ENCODE measurements around the gene TMEM131L.
"Not testable (repeated sequence)": the region's sequence is repeated elsewhere in the genome, so short reads cannot be mapped to it uniquely, and the experiment has no call there.

The TMEM131L gene

GRCh38 chr4:153499005-153499404 lies 32.8 kb downstream of the TMEM131L start:
- H3K36me3 Mint-ChIP-seq (ENCODE audit: low read depth), result peaks cover 5% of the 10 kb centered on the region
- H3K4me1 Mint-ChIP-seq, result peaks cover 78% of the 10 kb centered on the region
- H3K4me3 Mint-ChIP-seq, result no peak overlapping the region
- no peaks in the 10 kb centered on the region for H3K27me3 Mint-ChIP-seq (ENCODE audit: low read depth)
- TF ChIP-seq, protein P1, sequence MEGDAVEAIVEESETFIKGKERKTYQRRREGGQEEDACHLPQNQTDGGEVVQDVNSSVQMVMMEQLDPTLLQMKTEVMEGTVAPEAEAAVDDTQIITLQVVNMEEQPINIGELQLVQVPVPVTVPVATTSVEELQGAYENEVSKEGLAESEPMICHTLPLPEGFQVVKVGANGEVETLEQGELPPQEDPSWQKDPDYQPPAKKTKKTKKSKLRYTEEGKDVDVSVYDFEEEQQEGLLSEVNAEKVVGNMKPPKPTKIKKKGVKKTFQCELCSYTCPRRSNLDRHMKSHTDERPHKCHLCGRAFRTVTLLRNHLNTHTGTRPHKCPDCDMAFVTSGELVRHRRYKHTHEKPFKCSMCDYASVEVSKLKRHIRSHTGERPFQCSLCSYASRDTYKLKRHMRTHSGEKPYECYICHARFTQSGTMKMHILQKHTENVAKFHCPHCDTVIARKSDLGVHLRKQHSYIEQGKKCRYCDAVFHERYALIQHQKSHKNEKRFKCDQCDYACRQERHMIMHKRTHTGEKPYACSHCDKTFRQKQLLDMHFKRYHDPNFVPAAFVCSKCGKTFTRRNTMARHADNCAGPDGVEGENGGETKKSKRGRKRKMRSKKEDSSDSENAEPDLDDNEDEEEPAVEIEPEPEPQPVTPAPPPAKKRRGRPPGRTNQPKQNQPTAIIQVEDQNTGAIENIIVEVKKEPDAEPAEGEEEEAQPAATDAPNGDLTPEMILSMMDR (IDR thresholded peaks at IDR 0.05; ENCODE audit: unreplicated experiment in 3 of 3), result no peak
- H3K27ac Mint-ChIP-seq, result peak overlapping the region; percentile 85 to 98 (median 90)
- H3K9me3 Mint-ChIP-seq, result no peaks in the 10 kb centered on the region

GRCh38 chr4:153501578-153501977 lies 35.4 kb downstream of the TMEM131L start:
- TF ChIP-seq, protein P1 (IDR thresholded peaks at IDR 0.05; ENCODE audit: unreplicated experiment in 3 of 3), result no peak
- Mint-ChIP-seq H3K4me3 (no peak overlapping the region), H3K4me1 (peaks cover 55% of the 10 kb centered on the region), H3K27me3 (ENCODE audit: low read depth) (no peaks in the 10 kb centered on the region), H3K27ac (peak overlapping the region in 1 of 3 experiments; percentile 20), H3K9me3 (no peaks in the 10 kb centered on the region), H3K36me3 (ENCODE audit: low read depth) (peaks cover 16% of the 10 kb centered on the region)

DNA sequence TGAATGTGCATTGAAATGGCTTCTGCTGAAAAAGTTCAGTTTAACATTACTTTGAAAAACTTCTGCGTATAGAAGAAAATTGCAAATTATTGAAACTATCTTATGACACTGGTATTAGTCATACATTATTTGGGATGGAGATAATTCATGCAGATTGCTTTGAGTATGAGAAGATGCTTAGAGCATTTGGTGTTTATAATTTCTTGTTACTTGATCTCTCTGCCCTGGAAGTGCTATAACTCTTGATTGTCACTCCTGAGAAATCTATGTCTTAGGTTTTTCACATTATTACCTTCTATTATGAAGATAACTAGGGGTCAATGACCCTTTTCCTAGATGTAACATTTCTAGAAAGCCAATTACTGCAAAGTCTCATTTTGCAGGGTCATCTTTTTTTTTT lies 36.4 kb downstream of the TMEM131L start:
- Mint-ChIP-seq H3K9me3 (no peaks in the 10 kb centered on the region), H3K4me1 (peaks cover 55% of the 10 kb centered on the region), H3K36me3 (ENCODE audit: low read depth) (peaks cover 19% of the 10 kb centered on the region), H3K27ac (peak overlapping the region in 1 of 3 experiments; percentile 2), H3K4me3 (no peak overlapping the region), H3K27me3 (ENCODE audit: low read depth) (no peaks in the 10 kb centered on the region)
- TF ChIP-seq, protein P1 (IDR thresholded peaks at IDR 0.05; ENCODE audit: unreplicated experiment in 3 of 3), result no peak

- TF ChIP-seq, protein P1 (IDR thresholded peaks at IDR 0.05; ENCODE audit: unreplicated experiment in 3 of 3), result no peak
These were observed 40.5 kb downstream of the TMEM131L start for GRCh38 chr4:153506341-153507309.

DNA sequence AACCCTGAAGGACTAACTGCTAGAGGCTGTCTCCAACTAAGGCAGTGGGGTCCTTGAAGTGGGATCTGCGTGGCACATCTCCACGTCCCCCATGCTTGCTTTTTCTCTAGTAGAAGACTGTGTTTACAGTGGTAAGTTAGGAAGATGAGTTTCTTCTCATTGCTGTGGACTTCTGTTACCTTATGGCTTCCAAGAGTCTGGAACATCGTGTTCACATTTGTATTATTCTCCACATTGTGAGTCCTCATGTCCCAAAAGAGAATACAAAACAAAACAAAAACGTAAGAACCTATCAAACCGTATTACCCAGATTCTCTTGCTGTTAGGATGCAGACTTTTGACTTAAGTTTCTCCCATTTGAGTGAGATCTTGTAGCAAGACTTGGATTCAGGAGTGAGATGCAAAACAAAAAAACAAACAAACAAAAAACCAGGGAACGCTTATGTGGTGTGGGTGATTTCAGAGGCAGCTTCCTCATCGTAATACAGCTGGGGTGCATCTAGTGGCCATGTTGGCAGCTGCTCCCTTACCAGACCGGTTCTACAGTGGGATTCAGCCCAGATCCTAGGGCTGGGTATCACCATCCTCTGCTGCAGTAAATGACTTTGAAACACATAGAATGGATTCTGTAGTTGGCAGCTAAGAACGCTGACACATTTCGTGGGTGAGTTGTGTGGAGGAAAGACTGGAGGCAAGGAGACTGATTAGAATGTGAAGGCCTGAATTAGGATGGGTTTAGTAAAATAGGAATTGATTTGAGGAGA lies 41.3 kb downstream of the TMEM131L start:
- Mint-ChIP-seq H3K4me1 (peaks cover 50% of the 10 kb centered on the region), H3K27ac (peak overlapping the region in 2 of 3 experiments; percentile 14 to 49), H3K36me3 (ENCODE audit: low read depth) (peaks cover 33% of the 10 kb centered on the region), H3K9me3 (no peaks in the 10 kb centered on the region), H3K4me3 (no peak overlapping the region), H3K27me3 (ENCODE audit: low read depth) (no peaks in the 10 kb centered on the region)
- TF ChIP-seq, protein P1 (IDR thresholded peaks at IDR 0.05; ENCODE audit: unreplicated experiment in 3 of 3), result no peak

More at GRCh38 chr4:153506341-153507309, 40.5 kb downstream of the TMEM131L start:
- Mint-ChIP-seq H3K4me1 (peaks cover 45% of the 10 kb centered on the region), H3K27ac (peak overlapping the region in 1 of 3 experiments; percentile 49), H3K9me3 (no peaks in the 10 kb centered on the region), H3K27me3 (ENCODE audit: low read depth) (no peaks in the 10 kb centered on the region), H3K4me3 (no peak overlapping the region), H3K36me3 (ENCODE audit: low read depth) (peaks cover 33% of the 10 kb centered on the region)

- peaks cover 30% of the 10 kb centered on the region for H3K36me3 Mint-ChIP-seq (ENCODE audit: low read depth)
- not testable (repeated sequence) for H3K4me3 Mint-ChIP-seq; H3K9me3 Mint-ChIP-seq; H3K27me3 Mint-ChIP-seq (ENCODE audit: low read depth)
- H3K4me1 Mint-ChIP-seq, result peaks cover 55% of the 10 kb centered on the region
- H3K27ac Mint-ChIP-seq, result peak overlapping the region in 1 of 3 experiments; percentile 72
These were observed 43.1 kb downstream of the TMEM131L start for GRCh38 chr4:153509212-153509611.
